ENCODE measurements around the gene RAI2.

RAI2 gene

DNA sequence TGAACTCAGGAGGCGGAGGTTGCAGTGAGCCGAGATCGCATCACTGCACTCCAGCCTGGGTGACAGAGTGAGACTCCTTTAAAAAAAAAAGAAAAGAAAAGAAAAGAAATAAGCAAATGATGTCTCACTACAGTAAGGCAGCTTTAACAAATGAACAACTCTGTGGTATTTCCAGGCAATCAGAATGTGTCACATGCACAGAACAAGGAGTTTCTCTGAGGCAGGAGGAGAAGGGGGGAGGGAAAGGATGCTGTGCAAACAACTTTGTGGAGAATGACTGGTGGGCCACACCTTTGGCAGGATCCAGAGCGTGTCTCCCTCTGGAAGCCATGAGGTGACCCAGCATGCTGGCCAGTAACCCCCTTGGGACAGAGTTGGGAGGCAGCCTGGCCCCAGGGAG is 57.6 kb downstream of the RAI2 start:
- Histone ChIP-seq H4K91ac (ENCODE audit: low read depth, low read length, poor library complexity) (no peak overlapping the region), H3K23ac (ENCODE audit: low read depth, low read length, poor library complexity) (no peak overlapping the region), H3K36me3 (replicated peaks in 1 of 2; ENCODE audit: control insufficient read depth in 2 of 2, insufficient read depth in 2 of 2, low read length in 2 of 2) (no peaks in the 10 kb centered on the region), H3K4me3 (ENCODE audit: low read length in 2 of 2) (no peak overlapping the region), H3K4me1 (ENCODE audit: control insufficient read depth in 2 of 2, insufficient read depth in 1 of 2, low read depth in 1 of 2, low read length in 2 of 2) (peaks cover 2 to 9% of the 10 kb centered on the region in 2 donors), H3K14ac (ENCODE audit: low read length) (no peak overlapping the region), H3K79me1 (ENCODE audit: low read depth, low read length) (no peaks in the 10 kb centered on the region), H4K8ac (ENCODE audit: low read depth, low read length) (no peak overlapping the region), H3K9ac (ENCODE audit: low read depth, low read length, poor library complexity) (no peak overlapping the region), H2BK120ac (ENCODE audit: low read depth, low read length) (no peak overlapping the region), H3K4ac (ENCODE audit: low read length) (no peak overlapping the region), H3K27me3 (ENCODE audit: control insufficient read depth in 3 of 3, insufficient read depth in 3 of 3, low read depth in 1 of 3, low read length in 3 of 3) (no peaks in the 10 kb centered on the region), H2BK15ac (ENCODE audit: low read length) (no peak overlapping the region), H3K9me3 (replicated peaks in 1 of 2; ENCODE audit: control insufficient read depth in 2 of 2, insufficient read depth in 1 of 2, low read depth in 1 of 2, low read length in 2 of 2) (no peaks in the 10 kb centered on the region), H2BK12ac (ENCODE audit: low read length) (no peak overlapping the region), H3K18ac (ENCODE audit: low read length) (no peak overlapping the region), H3K27ac (replicated peaks; ENCODE audit: low read length) (no peak overlapping the region), H2AK5ac (ENCODE audit: low read depth, low read length) (no peak overlapping the region), H2AFZ (ENCODE audit: low read length) (no peak overlapping the region), H3K4me2 (ENCODE audit: insufficient read depth, low read length, poor library complexity, severe bottlenecking) (no peak overlapping the region), H2BK5ac (ENCODE audit: low read length) (no peak overlapping the region)
- WGBS, 2 donors (ENCODE audit: extremely low coverage in 2 of 2, insufficient read length in 2 of 2, insufficient replicate concordance in 1 of 2), result no CpG with 5 or more reads among the region's 4 CpGs
- no peak for DNase-seq (ENCODE audit: low spot score)

DNA sequence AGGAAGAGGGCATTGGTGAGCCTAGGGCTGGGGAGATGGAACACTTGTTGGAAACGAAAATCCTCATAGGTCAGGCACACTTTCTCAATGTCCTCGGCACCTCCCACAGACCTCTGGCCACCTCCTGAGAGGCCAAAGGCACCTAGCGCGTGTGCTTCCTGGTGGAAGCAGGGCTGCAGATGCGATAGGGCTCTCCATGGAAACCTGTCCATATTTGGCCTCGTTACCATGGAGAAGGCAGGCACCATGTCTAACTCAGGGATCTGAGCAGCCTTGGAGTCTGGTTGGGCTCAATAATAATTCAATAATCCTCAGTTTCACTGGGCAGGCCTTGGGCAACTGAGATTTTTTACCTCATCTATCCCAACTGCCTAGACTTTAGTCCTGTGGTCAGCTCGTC is 58.3 kb downstream of the RAI2 start:
- Histone ChIP-seq H2BK15ac (ENCODE audit: low read length) (no peak overlapping the region), H3K9ac (ENCODE audit: low read depth, low read length, poor library complexity) (no peak overlapping the region), H3K18ac (ENCODE audit: low read length) (no peak overlapping the region), H4K8ac (ENCODE audit: low read depth, low read length) (no peak overlapping the region), H3K79me1 (ENCODE audit: low read depth, low read length) (no peaks in the 10 kb centered on the region), H2BK120ac (ENCODE audit: low read depth, low read length) (no peak overlapping the region), H2BK5ac (ENCODE audit: low read length) (no peak overlapping the region), H4K91ac (ENCODE audit: low read depth, low read length, poor library complexity) (no peak overlapping the region), H2BK12ac (ENCODE audit: low read length) (no peak overlapping the region), H3K4me2 (ENCODE audit: insufficient read depth, low read length, poor library complexity, severe bottlenecking) (no peak overlapping the region), H2AFZ (ENCODE audit: low read length) (no peak overlapping the region), H2AK5ac (ENCODE audit: low read depth, low read length) (no peak overlapping the region), H3K23ac (ENCODE audit: low read depth, low read length, poor library complexity) (no peak overlapping the region), H3K4me1 (ENCODE audit: control insufficient read depth in 2 of 2, insufficient read depth in 1 of 2, low read depth in 1 of 2, low read length in 2 of 2) (peaks cover 2 to 10% of the 10 kb centered on the region in 2 donors), H3K4me3 (ENCODE audit: low read length in 2 of 2) (no peak overlapping the region), H3K4ac (ENCODE audit: low read length) (no peak overlapping the region), H3K36me3 (replicated peaks in 1 of 2; ENCODE audit: control insufficient read depth in 2 of 2, insufficient read depth in 2 of 2, low read length in 2 of 2) (no peaks in the 10 kb centered on the region), H3K27me3 (ENCODE audit: control insufficient read depth in 3 of 3, insufficient read depth in 3 of 3, low read depth in 1 of 3, low read length in 3 of 3) (no peaks in the 10 kb centered on the region), H3K27ac (replicated peaks; ENCODE audit: low read length) (no peak overlapping the region), H3K9me3 (replicated peaks in 1 of 2; ENCODE audit: control insufficient read depth in 2 of 2, insufficient read depth in 1 of 2, low read depth in 1 of 2, low read length in 2 of 2) (no peaks in the 10 kb centered on the region), H3K14ac (ENCODE audit: low read length) (no peak overlapping the region)
- no peak for DNase-seq (ENCODE audit: low spot score)
- no CpG with 5 or more reads among the region's 7 CpGs for WGBS, 2 donors (ENCODE audit: extremely low coverage in 2 of 2, insufficient read length in 2 of 2, insufficient replicate concordance in 1 of 2)

GRCh38 chrX:17801431-17801830 is 59.7 kb downstream of the RAI2 start:
- Histone ChIP-seq H3K14ac (ENCODE audit: low read length) (no peak overlapping the region), H3K27me3 (ENCODE audit: control insufficient read depth in 3 of 3, insufficient read depth in 3 of 3, low read depth in 1 of 3, low read length in 3 of 3) (peaks cover 0 to 3% (median 0%) of the 10 kb centered on the region in 3 experiments), H3K36me3 (replicated peaks in 1 of 2; ENCODE audit: control insufficient read depth in 2 of 2, insufficient read depth in 2 of 2, low read length in 2 of 2) (no peaks in the 10 kb centered on the region), H3K4me1 (ENCODE audit: control insufficient read depth in 2 of 2, insufficient read depth in 1 of 2, low read depth in 1 of 2, low read length in 2 of 2) (peaks cover 2 to 10% of the 10 kb centered on the region in 2 donors), H3K4me2 (ENCODE audit: insufficient read depth, low read length, poor library complexity, severe bottlenecking) (no peak overlapping the region), H2BK15ac (ENCODE audit: low read length) (no peak overlapping the region), H3K23ac (ENCODE audit: low read depth, low read length, poor library complexity) (no peak overlapping the region), H4K91ac (ENCODE audit: low read depth, low read length, poor library complexity) (no peak overlapping the region), H3K27ac (replicated peaks; ENCODE audit: low read length) (no peak overlapping the region), H3K9ac (ENCODE audit: low read depth, low read length, poor library complexity) (no peak overlapping the region), H2BK120ac (ENCODE audit: low read depth, low read length) (no peak overlapping the region), H2AK5ac (ENCODE audit: low read depth, low read length) (no peak overlapping the region), H3K18ac (ENCODE audit: low read length) (no peak overlapping the region), H2AFZ (ENCODE audit: low read length) (no peak overlapping the region), H3K4me3 (ENCODE audit: low read length in 2 of 2) (no peak overlapping the region), H2BK12ac (ENCODE audit: low read length) (no peak overlapping the region), H3K79me1 (ENCODE audit: low read depth, low read length) (no peaks in the 10 kb centered on the region), H3K9me3 (replicated peaks in 1 of 2; ENCODE audit: control insufficient read depth in 2 of 2, insufficient read depth in 1 of 2, low read depth in 1 of 2, low read length in 2 of 2) (no peaks in the 10 kb centered on the region), H3K4ac (ENCODE audit: low read length) (no peak overlapping the region), H2BK5ac (ENCODE audit: low read length) (no peak overlapping the region), H4K8ac (ENCODE audit: low read depth, low read length) (no peak overlapping the region)
- no CpG with 5 or more reads among the region's 13 CpGs for WGBS, 2 donors (ENCODE audit: extremely low coverage in 2 of 2, insufficient read length in 2 of 2, insufficient replicate concordance in 1 of 2)
- DNase-seq (ENCODE audit: low spot score), result no peak

DNA sequence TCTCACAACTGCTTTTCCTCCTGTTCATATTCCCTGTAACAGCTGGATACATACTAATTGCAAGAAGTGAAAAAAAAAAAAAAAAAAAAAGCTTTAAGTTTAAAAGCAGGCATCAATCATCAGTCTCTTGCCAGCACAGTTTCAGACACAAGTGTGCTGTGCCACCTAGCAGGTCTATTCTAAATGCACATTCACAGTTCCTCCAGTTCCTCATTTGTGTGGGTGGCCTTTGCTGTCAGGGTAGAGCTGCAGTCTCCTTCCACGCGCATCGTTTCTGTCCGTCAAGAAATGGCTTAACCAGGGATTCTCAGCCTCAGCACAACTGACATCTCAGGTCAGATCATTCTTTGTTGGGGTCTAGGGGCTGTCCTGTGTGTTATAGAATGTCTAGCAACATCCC is 62.2 kb downstream of the RAI2 start:
- no peak overlapping the region for H2AK5ac ChIP-seq (ENCODE audit: low read depth, low read length)
- no peak overlapping the region for H2BK12ac ChIP-seq (ENCODE audit: low read length)
- no peak overlapping the region for H3K4ac ChIP-seq (ENCODE audit: low read length)
- H3K18ac ChIP-seq (ENCODE audit: low read length), result no peak overlapping the region
- H3K14ac ChIP-seq (ENCODE audit: low read length), result no peak overlapping the region
- no peak overlapping the region for H3K9ac ChIP-seq (ENCODE audit: low read depth, low read length, poor library complexity)
- H3K4me1 ChIP-seq (ENCODE audit: control insufficient read depth in 2 of 2, insufficient read depth in 1 of 2, low read depth in 1 of 2, low read length in 2 of 2), result peaks cover 2 to 10% of the 10 kb centered on the region in 2 donors
- H2BK120ac ChIP-seq (ENCODE audit: low read depth, low read length), result no peak overlapping the region
- no peak overlapping the region for H2BK5ac ChIP-seq (ENCODE audit: low read length)
- H3K27me3 ChIP-seq (ENCODE audit: control insufficient read depth in 3 of 3, insufficient read depth in 3 of 3, low read depth in 1 of 3, low read length in 3 of 3), result peaks cover 0 to 3% (median 0%) of the 10 kb centered on the region in 3 experiments
- H2AFZ ChIP-seq (ENCODE audit: low read length), result no peak overlapping the region
- no peaks in the 10 kb centered on the region for H3K9me3 ChIP-seq (replicated peaks in 1 of 2; ENCODE audit: control insufficient read depth in 2 of 2, insufficient read depth in 1 of 2, low read depth in 1 of 2, low read length in 2 of 2)
- H3K4me3 ChIP-seq (ENCODE audit: low read length in 2 of 2), result no peak overlapping the region
- H3K23ac ChIP-seq (ENCODE audit: low read depth, low read length, poor library complexity), result no peak overlapping the region
- H3K79me1 ChIP-seq (ENCODE audit: low read depth, low read length), result no peaks in the 10 kb centered on the region
- H3K36me3 ChIP-seq (replicated peaks in 1 of 2; ENCODE audit: control insufficient read depth in 2 of 2, insufficient read depth in 2 of 2, low read length in 2 of 2), result no peaks in the 10 kb centered on the region
- H2BK15ac ChIP-seq (ENCODE audit: low read length), result no peak overlapping the region
- H4K8ac ChIP-seq (ENCODE audit: low read depth, low read length), result no peak overlapping the region
- WGBS, 2 donors (ENCODE audit: extremely low coverage in 2 of 2, insufficient read length in 2 of 2, insufficient replicate concordance in 1 of 2), result no CpG with 5 or more reads among the region's 4 CpGs
- DNase-seq (ENCODE audit: low spot score), result no peak
- H3K27ac ChIP-seq (replicated peaks; ENCODE audit: low read length), result no peak overlapping the region
- H4K91ac ChIP-seq (ENCODE audit: low read depth, low read length, poor library complexity), result no peak overlapping the region
- H3K4me2 ChIP-seq (ENCODE audit: insufficient read depth, low read length, poor library complexity, severe bottlenecking), result no peak overlapping the region

Data from neuronal stem cell (in vitro differentiated cells).